Transverse colon (tissue), 4 donors: ENCODE data around the gene SEMA4D.

ENCODE experiments used
- CTCF ChIP-seq, 5 experiments: fragments of 200-600 bp in 3 of 5; fragments of 450-650 bp in 2 of 5; sonication (generic) in 3 of 5; IDR thresholded peaks; 1 replicate in 2 of 5; 2 replicates in 3 of 5; pipeline ENCODE4 v1.5.1; 2016 to 2017; ENCODE audit warnings: antibody characterized with exemption in 5 of 5, inconsistent platforms in 3 of 5, mild to moderate bottlenecking in 2 of 5, moderate library complexity in 1 of 5
- EP300 ChIP-seq: sonication (generic); formaldehyde crosslinking; IDR thresholded peaks from one replicate; pipeline ENCODE4 v1.6.1; 2017; ENCODE audit warnings: antibody characterized with exemption, low read depth
- POLR2A ChIP-seq: fragments of 450-650 bp; IDR thresholded peaks from one replicate; pipeline ENCODE4 v1.6.1; 2016; ENCODE audit warnings: antibody characterized with exemption, mild to moderate bottlenecking, moderate library complexity
- POLR2AphosphoS5 ChIP-seq, 3 donors: sonication (generic); formaldehyde crosslinking; IDR thresholded peaks; one replicate each; pipeline ENCODE4 v1.6.1; 2016; ENCODE audit warnings: antibody characterized with exemption in 3 of 3

GRCh38 chr9:89514956-89515355 is 17.0 kb upstream of the SEMA4D start:
- TF ChIP-seq CTCF (IDR thresholded peaks at IDR 0.05), result no peak
- no peak for TF ChIP-seq POLR2A
- TF ChIP-seq EP300, result no peak
- TF ChIP-seq POLR2AphosphoS5 (IDR thresholded peaks at IDR 0.05), result no peak
